Measurements from ENCODE around the gene FOXP4. TPM values are rescaled to one million over a fixed set of nuclear protein-coding genes. Genes with fewer than 3 reads are reported as not detected.

FOXP4 gene
- total RNA-seq, 2 experiments from 2014 or later: 6.3 to 26.3 TPM

GRCh38 chr6:41572613-41573012 is 26.4 kb downstream of the FOXP4 start:
- Histone ChIP-seq H4K20me1 (ENCODE audit: insufficient read depth, low read length) (no peaks in the 10 kb centered on the region; the same call in 1 of the 2 replicates), H3K27ac (ENCODE audit: low read depth, low read length, poor library complexity, severe bottlenecking) (no peak overlapping the region), H3K36me3 (ENCODE audit: insufficient read depth, low read length) (peaks cover 11% of the 10 kb centered on the region; the same call in 1 of the 2 replicates), H3K79me2 (ENCODE audit: insufficient read depth, low read depth, low read length) (no peaks in the 10 kb centered on the region), H3K9me3 (ENCODE audit: low read length) (no peaks in the 10 kb centered on the region), H2AFZ (ENCODE audit: low read length) (no peak overlapping the region), H3K4me2 (ENCODE audit: low read length) (no peak overlapping the region), H3K9me2 (ENCODE audit: insufficient read depth, low read length) (no peaks in the 10 kb centered on the region), H3K4me3 (ENCODE audit: low read depth, low read length, poor library complexity, severe bottlenecking) (no peak overlapping the region), H3K4me1 (ENCODE audit: insufficient read depth, low read length, poor library complexity, severe bottlenecking) (no peaks in the 10 kb centered on the region)
- TF ChIP-seq CTCF (conservative IDR thresholded peaks at IDR 0.05; ENCODE audit: low read length) (no peak), EZH2phosphoT487 (IDR thresholded peaks at IDR 0.05; ENCODE audit: borderline replicate concordance, low read depth, low read length) (no peak)
- BruUV-seq (replicated peaks): no TSS peak
- ChIA-PET CTCF (ENCODE audit: unreplicated experiment) (no interaction called here), POLR2A (no interaction called here)
- no peak for DNase-seq (ENCODE audit: low spot score)
- intact Hi-C loops (cut with micrococcal nuclease; ENCODE audit: unreplicated experiment): no loop called here

GRCh38 chr6:41573276-41573675 is 27.1 kb downstream of the FOXP4 start:
- no peak overlapping the region for H3K4me3 ChIP-seq (ENCODE audit: low read depth, low read length, poor library complexity, severe bottlenecking)
- intact Hi-C loops (cut with micrococcal nuclease; ENCODE audit: unreplicated experiment): no loop called here

More at GRCh38 chr6:41573276-41573675, 27.1 kb downstream of the FOXP4 start:
- ChIA-PET POLR2A (no interaction called here), CTCF (ENCODE audit: unreplicated experiment) (no interaction called here)
- no TSS peak for BruUV-seq (replicated peaks)
- Histone ChIP-seq H3K4me1 (ENCODE audit: insufficient read depth, low read length, poor library complexity, severe bottlenecking) (no peaks in the 10 kb centered on the region), H3K79me2 (ENCODE audit: insufficient read depth, low read depth, low read length) (no peaks in the 10 kb centered on the region), H3K36me3 (ENCODE audit: insufficient read depth, low read length) (peaks cover 5% of the 10 kb centered on the region; the same call in 1 of the 2 replicates), H3K9me3 (ENCODE audit: low read length) (no peaks in the 10 kb centered on the region), H2AFZ (ENCODE audit: low read length) (no peak overlapping the region), H3K27ac (ENCODE audit: low read depth, low read length, poor library complexity, severe bottlenecking) (no peak overlapping the region), H3K9me2 (ENCODE audit: insufficient read depth, low read length) (no peaks in the 10 kb centered on the region), H3K4me2 (ENCODE audit: low read length) (no peak overlapping the region), H4K20me1 (ENCODE audit: insufficient read depth, low read length) (no peaks in the 10 kb centered on the region; the same call in 1 of the 2 replicates)
- no peak for TF ChIP-seq CTCF (conservative IDR thresholded peaks at IDR 0.05; ENCODE audit: low read length)
- no peak for TF ChIP-seq EZH2phosphoT487 (IDR thresholded peaks at IDR 0.05; ENCODE audit: borderline replicate concordance, low read depth, low read length)
- no peak for DNase-seq (ENCODE audit: low spot score)

All from OCI-LY7 (cell line).